ENCODE measurements around the gene PIP5KL1.

DNA sequence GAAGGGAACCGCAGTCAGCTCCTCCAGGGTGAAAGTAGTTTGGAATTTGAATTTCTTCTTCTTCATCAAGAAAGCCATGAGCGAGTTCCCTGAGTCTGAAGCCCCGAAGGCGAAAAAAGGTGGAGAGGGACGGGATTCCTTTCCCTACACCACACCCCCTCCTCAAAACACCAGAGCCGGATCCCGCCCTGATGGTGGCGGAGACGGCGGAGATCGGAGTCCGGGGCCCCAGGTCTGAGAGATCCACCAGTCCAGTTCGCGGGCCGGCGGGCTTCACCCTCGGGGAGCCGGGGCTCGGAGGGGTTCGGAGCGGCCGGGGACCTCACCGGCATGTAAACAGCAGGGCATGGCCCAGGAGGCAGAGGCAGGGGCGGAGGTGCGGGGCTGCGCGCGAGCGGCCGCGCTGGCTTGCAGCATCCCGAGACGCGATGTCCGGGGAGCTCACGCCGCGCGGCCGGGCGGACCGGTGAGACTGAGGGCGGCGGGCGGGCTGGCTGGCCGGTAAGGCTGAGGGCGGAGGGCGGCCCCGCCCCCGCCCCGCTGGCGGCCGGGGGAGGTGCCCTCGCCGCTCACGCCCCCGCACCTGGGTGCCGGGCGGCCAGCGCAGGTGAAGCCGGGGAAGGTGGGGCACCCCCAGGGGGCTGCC is 49.6 kb upstream of the PIP5KL1 start:
- no peak for TF ChIP-seq EZH2 (IDR thresholded peaks at IDR 0.05; ENCODE audit: borderline replicate concordance, low read depth, low read length, poor library complexity, severe bottlenecking)
- TF ChIP-seq, protein P1, sequence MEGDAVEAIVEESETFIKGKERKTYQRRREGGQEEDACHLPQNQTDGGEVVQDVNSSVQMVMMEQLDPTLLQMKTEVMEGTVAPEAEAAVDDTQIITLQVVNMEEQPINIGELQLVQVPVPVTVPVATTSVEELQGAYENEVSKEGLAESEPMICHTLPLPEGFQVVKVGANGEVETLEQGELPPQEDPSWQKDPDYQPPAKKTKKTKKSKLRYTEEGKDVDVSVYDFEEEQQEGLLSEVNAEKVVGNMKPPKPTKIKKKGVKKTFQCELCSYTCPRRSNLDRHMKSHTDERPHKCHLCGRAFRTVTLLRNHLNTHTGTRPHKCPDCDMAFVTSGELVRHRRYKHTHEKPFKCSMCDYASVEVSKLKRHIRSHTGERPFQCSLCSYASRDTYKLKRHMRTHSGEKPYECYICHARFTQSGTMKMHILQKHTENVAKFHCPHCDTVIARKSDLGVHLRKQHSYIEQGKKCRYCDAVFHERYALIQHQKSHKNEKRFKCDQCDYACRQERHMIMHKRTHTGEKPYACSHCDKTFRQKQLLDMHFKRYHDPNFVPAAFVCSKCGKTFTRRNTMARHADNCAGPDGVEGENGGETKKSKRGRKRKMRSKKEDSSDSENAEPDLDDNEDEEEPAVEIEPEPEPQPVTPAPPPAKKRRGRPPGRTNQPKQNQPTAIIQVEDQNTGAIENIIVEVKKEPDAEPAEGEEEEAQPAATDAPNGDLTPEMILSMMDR (conservative IDR thresholded peaks at IDR 0.05; ENCODE audit: low read depth, low read length): no peak

All from A673 (cell line).